GM18907 (cell line): Measurements from ENCODE around the gene APCS.

Source experiments
- ATAC-seq: cut with Tn5 transposase; IDR thresholded peaks from one replicate; pipeline ENCODE4 v1.9.1; 2021; ENCODE audit warnings: mild to moderate bottlenecking, moderate library complexity; ENCODE audit not compliant: unreplicated experiment

The APCS gene

GRCh38 chr1:159587461-159587951, at the start of gene APCS:
Gene APCS, plus strand, starts transcription at chr1:159587826. Its CDS starts 96 bp downstream, at chr1:159587922.
- ATAC-seq = no peak

GRCh38 chr1:159548126-159548525, 39.5 kb upstream of the APCS start:
- ATAC-seq = no peak

- ATAC-seq = no peak
These were observed 33.4 kb upstream of the APCS start for GRCh38 chr1:159554261-159554660.

GRCh38 chr1:159554696-159555095, 32.9 kb upstream of the APCS start:
- ATAC-seq = no peak

GRCh38 chr1:159556931-159557369, 30.7 kb upstream of the APCS start:
- ATAC-seq = no peak

- no peak for ATAC-seq
These were observed 27.0 kb upstream of the APCS start for GRCh38 chr1:159560599-159560998.

GRCh38 chr1:159561497-159561896, 26.1 kb upstream of the APCS start:
- no peak for ATAC-seq

GRCh38 chr1:159562680-159563079, 24.9 kb upstream of the APCS start:
- no peak for ATAC-seq

GRCh38 chr1:159577446-159577845, 10.2 kb upstream of the APCS start:
- ATAC-seq = no peak

- peak; percentile 64 for ATAC-seq
These were observed 7.3 kb upstream of the APCS start for GRCh38 chr1:159580340-159580739.

- ATAC-seq = no peak
These were observed 6.2 kb upstream of the APCS start for GRCh38 chr1:159581422-159581821.

GRCh38 chr1:159584536-159584935, 3.1 kb upstream of the APCS start:
- ATAC-seq = no peak

- ATAC-seq = no peak
These were observed 4.4 kb downstream of the APCS start for GRCh38 chr1:159591981-159592380.

GRCh38 chr1:159594625-159595405, 7.2 kb downstream of the APCS start:
- ATAC-seq = no peak

GRCh38 chr1:159598196-159598595, 10.6 kb downstream of the APCS start:
- no peak for ATAC-seq

- ATAC-seq = no peak
These were observed 13.3 kb downstream of the APCS start for GRCh38 chr1:159600894-159601293.

GRCh38 chr1:159602501-159602999, 14.9 kb downstream of the APCS start:
- no peak for ATAC-seq

- ATAC-seq = no peak
These were observed 24.7 kb downstream of the APCS start for GRCh38 chr1:159612211-159612885.

GRCh38 chr1:159632922-159633321, 45.3 kb downstream of the APCS start:
- ATAC-seq = no peak
